K562 (cell line): ENCODE data around the gene NOP14. TPM values are rescaled to one million over a fixed set of nuclear protein-coding genes. Genes with fewer than 3 reads are reported as not detected.

ENCODE experiments used
- ARID2 ChIP-seq: fragments of 450-650 bp; IDR thresholded peaks from 2 replicates; pipeline ENCODE4 v1.6.1; 2017; ENCODE audit warnings: antibody characterized with exemption, mild to moderate bottlenecking
- HIVEP1 ChIP-seq: fragments of 250-450 bp; sonication (Bioruptor Pico); IDR thresholded peaks from 2 replicates; pipeline ENCODE4 v1.4.0; 2020; ENCODE audit warnings: mild to moderate bottlenecking
- NFATC3 ChIP-seq: fragments of 450-650 bp; IDR thresholded peaks from 2 replicates; pipeline ENCODE4 v1.6.1; 2017; ENCODE audit warnings: mild to moderate bottlenecking
- TFAP4 ChIP-seq: sonication (generic); formaldehyde crosslinking; IDR thresholded peaks from 2 replicates; pipeline ENCODE4 v1.8.0; 2022; ENCODE audit warnings: missing genetic modification reagents, mild to moderate bottlenecking, moderate library complexity, borderline replicate concordance
- ZNF280A ChIP-seq: fragments of 450-650 bp; IDR thresholded peaks from 2 replicates; pipeline ENCODE4 v1.6.1; 2018; ENCODE audit warnings: mild to moderate bottlenecking, low read depth; ENCODE audit not compliant: partially characterized antibody
- polyA plus RNA-seq, 8 experiments: library from polyadenylated mRNA; depleted of rRNA in 4 of 8; stranded (reverse) in 5 of 8; unstranded in 3 of 8; fragments of >200 nt; fragmentation: Nextera tagmentation in 2 of 8; fragmentation: Illumina TruSeq in 1 of 8; extraction: Ambion mirVana in 2 of 8; extraction: Trizol in 1 of 8; gene quantifications; 2 replicates each; pipeline versions ENCODE4 v1.2.1 to v1.2.3, GENCODE V29; 2011 to 2014; ENCODE audit warnings: inconsistent platforms in 1 of 8, missing spikeins in 1 of 8
- total RNA-seq, 7 experiments: library from RNA; depleted of rRNA in 6 of 7; stranded (reverse); fragments of >200 nt in 6 of 7; fragmentation: Illumina TruSeq in 2 of 7; extraction: Trizol in 2 of 7; gene quantifications; 2 replicates each; pipeline versions ENCODE4 v1.2.1 to v1.2.3, GENCODE V29; 2011 to 2021; ENCODE audit warnings: low replicate concordance in 1 of 7
- TF ChIP-seq, protein P1 (sequence below), 2 experiments: fragments of 450-650 bp in 1 of 2; sonication (generic) in 1 of 2; formaldehyde crosslinking in 1 of 2; IDR thresholded peaks; 2 replicates each; pipeline versions ENCODE4 v1.7.1 to v1.9.0; 2016 to 2022; ENCODE audit warnings: inconsistent platforms in 1 of 2, mild to moderate bottlenecking in 1 of 2, missing genetic modification reagents in 1 of 2

The NOP14 gene
- total and polyA plus RNA-seq, 9 of the 15 experiments (the other 6 are each of a cell fraction or from before 2014, with no cell fraction given), result 12.7 to 76.0 (median 50.9) TPM

GRCh38 chr4:2935762-2936743, 27.2 kb downstream of the NOP14 start (continued):
- TF ChIP-seq, protein P1, sequence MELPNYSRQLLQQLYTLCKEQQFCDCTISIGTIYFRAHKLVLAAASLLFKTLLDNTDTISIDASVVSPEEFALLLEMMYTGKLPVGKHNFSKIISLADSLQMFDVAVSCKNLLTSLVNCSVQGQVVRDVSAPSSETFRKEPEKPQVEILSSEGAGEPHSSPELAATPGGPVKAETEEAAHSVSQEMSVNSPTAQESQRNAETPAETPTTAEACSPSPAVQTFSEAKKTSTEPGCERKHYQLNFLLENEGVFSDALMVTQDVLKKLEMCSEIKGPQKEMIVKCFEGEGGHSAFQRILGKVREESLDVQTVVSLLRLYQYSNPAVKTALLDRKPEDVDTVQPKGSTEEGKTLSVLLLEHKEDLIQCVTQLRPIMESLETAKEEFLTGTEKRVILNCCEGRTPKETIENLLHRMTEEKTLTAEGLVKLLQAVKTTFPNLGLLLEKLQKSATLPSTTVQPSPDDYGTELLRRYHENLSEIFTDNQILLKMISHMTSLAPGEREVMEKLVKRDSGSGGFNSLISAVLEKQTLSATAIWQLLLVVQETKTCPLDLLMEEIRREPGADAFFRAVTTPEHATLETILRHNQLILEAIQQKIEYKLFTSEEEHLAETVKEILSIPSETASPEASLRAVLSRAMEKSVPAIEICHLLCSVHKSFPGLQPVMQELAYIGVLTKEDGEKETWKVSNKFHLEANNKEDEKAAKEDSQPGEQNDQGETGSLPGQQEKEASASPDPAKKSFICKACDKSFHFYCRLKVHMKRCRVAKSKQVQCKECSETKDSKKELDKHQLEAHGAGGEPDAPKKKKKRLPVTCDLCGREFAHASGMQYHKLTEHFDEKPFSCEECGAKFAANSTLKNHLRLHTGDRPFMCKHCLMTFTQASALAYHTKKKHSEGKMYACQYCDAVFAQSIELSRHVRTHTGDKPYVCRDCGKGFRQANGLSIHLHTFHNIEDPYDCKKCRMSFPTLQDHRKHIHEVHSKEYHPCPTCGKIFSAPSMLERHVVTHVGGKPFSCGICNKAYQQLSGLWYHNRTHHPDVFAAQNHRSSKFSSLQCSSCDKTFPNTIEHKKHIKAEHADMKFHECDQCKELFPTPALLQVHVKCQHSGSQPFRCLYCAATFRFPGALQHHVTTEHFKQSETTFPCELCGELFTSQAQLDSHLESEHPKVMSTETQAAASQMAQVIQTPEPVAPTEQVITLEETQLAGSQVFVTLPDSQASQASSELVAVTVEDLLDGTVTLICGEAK (IDR thresholded peaks at IDR 0.05), result no peak
- TF ChIP-seq, protein P1 (CRISPR knock-in tag; IDR thresholded peaks at IDR 0.05), result no peak
- TF ChIP-seq HIVEP1 (CRISPR knock-in tag), result no peak
- TF ChIP-seq NFATC3, result no peak
- TF ChIP-seq ARID2, result no peak
- TF ChIP-seq ZNF280A, result no peak
- TF ChIP-seq TFAP4 (CRISPR knock-in tag), result peak; percentile 60; the same call in 1 of the 2 replicates
